GM12891 (cell line): ENCODE measurements around the gene IFNG-AS1.

Source experiments
- DNase-seq: peaks from one replicate; pipeline ENCODE4 v3.0.0; 2011; ENCODE audit warnings: low spot score; ENCODE audit not compliant: insufficient read length
- FAIRE-seq: peaks from 2 replicates; lab custom pipeline; 2011; peaks lifted over from hg19 to GRCh38; lab: Jason Lieb, UNC
- PAX5 ChIP-seq: IDR thresholded peaks from 2 replicates; pipeline ENCODE4 v1.6.1; 2011; ENCODE audit warnings: low read length, moderate library complexity, mild to moderate bottlenecking; ENCODE audit not compliant: insufficient read depth, severe bottlenecking
- POLR2A ChIP-seq: IDR thresholded peaks from 2 replicates; pipeline ENCODE4 v1.6.1; 2011; ENCODE audit warnings: low read depth, low read length, control low read depth
- POLR2AphosphoS5 ChIP-seq: IDR thresholded peaks from 2 replicates; pipeline ENCODE4 v1.6.1; 2011; ENCODE audit warnings: low read depth, low read length, control low read depth
- POU2F2 ChIP-seq: IDR thresholded peaks from 2 replicates; pipeline ENCODE4 v1.6.1; 2011; ENCODE audit warnings: low read depth, mild to moderate bottlenecking, control low read depth, low read length, moderate library complexity
- SPI1 ChIP-seq: IDR thresholded peaks from 2 replicates; pipeline ENCODE4 v1.6.1; 2011; ENCODE audit warnings: low read depth, low read length, control low read depth
- TAF1 ChIP-seq: IDR thresholded peaks from 2 replicates; pipeline ENCODE4 v1.6.1; 2011; ENCODE audit warnings: low read depth, low read length, control low read depth

Gene IFNG-AS1

GRCh38 chr12:68031174-68031573, 41.9 kb downstream of the IFNG-AS1 start:
- FAIRE-seq: no peak
- TF ChIP-seq TAF1 (no peak), SPI1 (no peak), POLR2AphosphoS5 (no peak), PAX5 (no peak), POU2F2 (no peak), POLR2A (no peak)

GRCh38 chr12:68031881-68032739, 42.9 kb downstream of the IFNG-AS1 start:
- TF ChIP-seq SPI1: no peak
- no peak for TF ChIP-seq PAX5
- no peak for TF ChIP-seq POLR2A
- TF ChIP-seq POLR2AphosphoS5: no peak
- no peak for TF ChIP-seq TAF1
- TF ChIP-seq POU2F2: no peak
- no peak for DNase-seq

More at GRCh38 chr12:68031174-68031573, 41.9 kb downstream of the IFNG-AS1 start:
- DNase-seq: no peak

GRCh38 chr12:68034567-68034966, 45.3 kb downstream of the IFNG-AS1 start:
- DNase-seq (no peak), FAIRE-seq (no peak)
- TF ChIP-seq SPI1: peak; percentile 53
- no peak for TF ChIP-seq POLR2A
- no peak for TF ChIP-seq POU2F2

More at GRCh38 chr12:68031881-68032739, 42.9 kb downstream of the IFNG-AS1 start:
- peak; percentile 23 for FAIRE-seq

- TF ChIP-seq SPI1: no peak
- TF ChIP-seq POU2F2: no peak
- TF ChIP-seq POLR2AphosphoS5: no peak
- no peak for TF ChIP-seq TAF1
- TF ChIP-seq POLR2A: no peak
- no peak for TF ChIP-seq PAX5
- DNase-seq (no peak), FAIRE-seq (no peak)
Observed at GRCh38 chr12:68036642-68037041, 47.4 kb downstream of the IFNG-AS1 start.

GRCh38 chr12:68037616-68038255, 48.5 kb downstream of the IFNG-AS1 start:
- FAIRE-seq (peak; percentile 20), DNase-seq (no peak)
- no peak for TF ChIP-seq POU2F2
- TF ChIP-seq POLR2A: no peak
- TF ChIP-seq SPI1: no peak
- TF ChIP-seq PAX5: no peak
- no peak for TF ChIP-seq POLR2AphosphoS5
- TF ChIP-seq TAF1: no peak

- DNase-seq: no peak
- FAIRE-seq: no peak
- no peak for TF ChIP-seq PAX5
- TF ChIP-seq SPI1: no peak
- TF ChIP-seq POLR2A: no peak
- no peak for TF ChIP-seq POU2F2
- TF ChIP-seq TAF1: no peak
- TF ChIP-seq POLR2AphosphoS5: no peak
Observed at GRCh38 chr12:68038650-68039049, 49.4 kb downstream of the IFNG-AS1 start.

GRCh38 chr12:68040450-68041075, 51.3 kb downstream of the IFNG-AS1 start:
- DNase-seq: peak; percentile 46
- TF ChIP-seq PAX5 (no peak), TAF1 (no peak), POLR2A (no peak), POU2F2 (no peak), SPI1 (no peak), POLR2AphosphoS5 (no peak)
- peak; percentile 87 for FAIRE-seq

- TF ChIP-seq TAF1: no peak
- TF ChIP-seq POLR2A: no peak
- peak; percentile 75 for TF ChIP-seq SPI1
- no peak for TF ChIP-seq POLR2AphosphoS5
- no peak for TF ChIP-seq POU2F2
- no peak for TF ChIP-seq PAX5
- FAIRE-seq: peak; percentile 94
- DNase-seq: no peak
Observed at GRCh38 chr12:68042212-68042699, 53.0 kb downstream of the IFNG-AS1 start.

- FAIRE-seq: no peak
- no peak for DNase-seq
Observed at GRCh38 chr12:68043435-68043834, 54.2 kb downstream of the IFNG-AS1 start.

More at GRCh38 chr12:68043435-68043834, 54.2 kb downstream of the IFNG-AS1 start:
- TF ChIP-seq TAF1 (no peak), POLR2A (no peak), POLR2AphosphoS5 (no peak), PAX5 (no peak), POU2F2 (no peak), SPI1 (no peak)
